Cardiac muscle cell (in vitro differentiated cells and primary cell): ENCODE data around the gene PHLPP1. TPM values are rescaled to one million over a fixed set of nuclear protein-coding genes. Genes with fewer than 3 reads are reported as not detected.

ENCODE experiments used
- DNase-seq, 2 donors: peaks; one replicate each; pipeline versions ENCODE4 v3.0.0 to v3.0.0-alpha.2; 2010 to 2017; ENCODE audit warnings: low read depth in 1 of 2, low spot score in 1 of 2
- H3K27ac ChIP-seq: fragments of 200-600 bp; sonication (generic); 2 replicates; pipeline ENCODE4 v1.5.1; 2016
- H3K27me3 ChIP-seq: fragments of 200-600 bp; sonication (generic); 2 replicates; pipeline ENCODE4 v1.6.0; 2016; ENCODE audit warnings: control low read depth
- H3K36me3 ChIP-seq: fragments of 200-600 bp; sonication (generic); 2 replicates; pipeline ENCODE4 v1.5.1; 2016; ENCODE audit warnings: control low read depth
- H3K4me1 ChIP-seq: fragments of 200-600 bp; sonication (generic); 2 replicates; pipeline ENCODE4 v1.8.1; 2017; ENCODE audit warnings: low read depth, mild to moderate bottlenecking, mixed run types
- H3K4me3 ChIP-seq: fragments of 200-600 bp; sonication (generic); 2 replicates; pipeline ENCODE4 v1.5.1; 2016; ENCODE audit warnings: mild to moderate bottlenecking
- H3K9me3 ChIP-seq: fragments of 200-600 bp; sonication (generic); 2 replicates; pipeline ENCODE4 v1.5.1; 2017; ENCODE audit warnings: low read depth, mild to moderate bottlenecking, control low read depth
- CTCF ChIP-seq: IDR thresholded peaks from 2 replicates; pipeline ENCODE4 v1.5.1; 2012; ENCODE audit warnings: low read depth, mild to moderate bottlenecking, low read length
- polyA plus RNA-seq: library from polyadenylated mRNA; unstranded; fragments of >200 nt; fragmentation: Nextera tagmentation; extraction: Ambion mirVana; gene quantifications from 2 replicates; pipeline ENCODE4 v1.2.1, GENCODE V29; 2016
- total RNA-seq: library from RNA; depleted of rRNA; stranded (reverse); fragments of >200 nt; gene quantifications from 2 replicates; pipeline ENCODE4 v1.2.3, GENCODE V29; 2016

The PHLPP1 gene
- total and polyA plus RNA-seq, 2 experiments from 2014 or later = 6.3 to 25.8 TPM

DNA sequence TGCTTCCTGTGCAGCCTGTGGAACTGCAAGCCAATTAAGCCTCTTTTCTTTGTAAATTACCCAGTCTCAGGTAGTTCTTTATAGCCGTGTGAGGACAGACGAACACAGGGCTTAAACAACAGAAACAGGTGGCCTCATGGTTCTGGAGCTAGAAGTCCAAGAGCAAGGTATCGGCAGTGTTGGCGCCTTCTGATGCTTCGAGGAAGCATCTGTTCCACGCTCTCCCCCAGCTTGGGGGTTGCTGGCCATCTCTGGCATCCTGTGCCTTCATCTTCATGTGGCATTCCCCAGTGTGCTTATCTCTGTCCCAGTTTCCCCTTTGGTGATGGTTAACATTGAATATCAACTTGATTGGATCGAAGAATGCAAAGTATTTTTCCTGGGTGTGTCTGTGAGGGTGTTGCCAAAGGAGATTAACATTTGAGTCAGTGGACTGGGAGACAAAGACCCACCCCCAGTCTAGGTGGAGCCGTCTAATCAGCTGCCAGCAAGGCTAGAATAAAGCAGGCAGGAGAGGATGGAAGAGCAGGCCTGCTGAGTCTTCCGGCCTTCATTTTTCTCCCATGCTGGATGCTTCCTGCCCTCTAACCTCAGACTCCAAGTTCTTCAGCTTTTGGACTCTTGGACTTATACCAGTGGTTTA lies 287.6 kb downstream of the PHLPP1 start:
- Histone ChIP-seq H3K27ac (no peak overlapping the region), H3K4me3 (no peak overlapping the region), H3K9me3 (no peaks in the 10 kb centered on the region), H3K4me1 (no peaks in the 10 kb centered on the region), H3K36me3 (no peaks in the 10 kb centered on the region), H3K27me3 (no peaks in the 10 kb centered on the region)
- no peak for DNase-seq
- no peak for TF ChIP-seq CTCF

DNA sequence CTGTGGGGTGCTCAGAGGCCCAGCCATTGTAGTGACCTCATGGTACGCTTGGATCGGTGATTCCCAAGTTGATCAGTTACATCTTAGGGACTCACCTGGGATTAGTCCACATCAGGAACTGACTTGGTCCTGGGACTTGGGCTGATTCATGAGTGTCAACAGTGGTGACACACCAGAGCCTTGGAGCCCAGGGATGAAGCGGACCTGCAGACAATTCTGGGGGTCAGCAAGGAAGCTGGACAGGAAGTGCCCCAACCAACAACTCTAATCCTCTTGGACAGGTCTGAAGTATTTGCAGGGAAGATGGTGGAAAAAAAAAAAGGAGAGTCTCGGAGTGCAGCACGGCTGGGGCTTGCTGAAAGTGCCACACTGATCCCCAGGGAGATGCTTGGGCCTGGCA lies 288.6 kb downstream of the PHLPP1 start:
- no peak for TF ChIP-seq CTCF
- no peak overlapping the region for H3K4me3 ChIP-seq
- no peak for DNase-seq

DNA sequence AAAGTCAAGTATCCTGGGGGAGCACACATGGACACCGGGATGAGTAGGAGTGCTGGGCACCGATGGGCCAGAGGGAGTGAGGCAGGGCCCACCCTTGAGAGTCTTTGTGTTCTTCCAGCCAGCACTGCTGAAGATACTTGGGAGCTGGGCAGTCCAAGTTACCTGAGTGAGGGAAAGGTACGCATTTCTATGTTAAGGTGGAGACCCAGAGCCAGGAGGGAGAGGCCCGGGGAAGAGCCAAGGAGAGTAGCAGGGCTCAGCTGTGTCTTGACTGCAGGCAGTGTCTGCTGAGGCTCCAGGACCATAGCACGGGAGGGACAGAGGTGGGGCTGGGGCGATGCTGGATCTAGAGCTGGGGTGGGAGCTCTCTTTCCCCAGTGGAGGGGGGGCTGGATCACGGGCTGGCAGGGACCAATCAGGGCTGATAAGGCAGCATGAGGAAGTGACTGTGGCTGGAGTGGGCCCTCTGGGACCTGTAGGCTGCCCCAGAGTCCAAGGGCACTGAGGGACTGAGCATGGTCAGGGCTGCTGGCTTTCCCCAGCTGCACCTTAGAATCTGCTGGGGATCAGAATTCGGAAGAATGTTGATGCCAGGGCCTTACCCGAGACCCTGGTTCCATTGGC lies 289.2 kb downstream of the PHLPP1 start:
- Histone ChIP-seq H3K27me3 (no peaks in the 10 kb centered on the region), H3K9me3 (no peaks in the 10 kb centered on the region), H3K27ac (no peak overlapping the region), H3K4me3 (no peak overlapping the region), H3K4me1 (no peaks in the 10 kb centered on the region), H3K36me3 (no peaks in the 10 kb centered on the region)
- no peak for DNase-seq
- no peak for TF ChIP-seq CTCF

More for the DNA sequence above, 288.6 kb downstream of the PHLPP1 start:
- no peaks in the 10 kb centered on the region for H3K4me1 ChIP-seq
- H3K9me3 ChIP-seq = no peaks in the 10 kb centered on the region
- H3K27ac ChIP-seq = no peak overlapping the region
- H3K27me3 ChIP-seq = no peaks in the 10 kb centered on the region
- H3K36me3 ChIP-seq = no peaks in the 10 kb centered on the region

- no peak for DNase-seq
- Histone ChIP-seq H3K4me3 (no peak overlapping the region), H3K27ac (no peak overlapping the region), H3K36me3 (no peaks in the 10 kb centered on the region), H3K27me3 (no peaks in the 10 kb centered on the region), H3K9me3 (no peaks in the 10 kb centered on the region), H3K4me1 (no peaks in the 10 kb centered on the region)
- TF ChIP-seq CTCF = no peak
Observed at GRCh38 chr18:63005306-63005705, 290.0 kb downstream of the PHLPP1 start.

GRCh38 chr18:63007231-63007630 lies 291.9 kb downstream of the PHLPP1 start:
- H3K4me3 ChIP-seq = no peak overlapping the region
- no peaks in the 10 kb centered on the region for H3K27me3 ChIP-seq
- H3K4me1 ChIP-seq = no peaks in the 10 kb centered on the region
- H3K36me3 ChIP-seq = no peaks in the 10 kb centered on the region
- no peaks in the 10 kb centered on the region for H3K9me3 ChIP-seq
- TF ChIP-seq CTCF = no peak
- no peak for DNase-seq
- H3K27ac ChIP-seq = no peak overlapping the region
